NOMO-1 treated with DMSO at 0.1 percent for 48 hours (cell line): ENCODE data around the gene TTC5.
"Not testable (repeated sequence)": the region's sequence is repeated elsewhere in the genome, so short reads cannot be mapped to it uniquely, and the experiment has no call there.

Experiments
- DNase-seq: peaks from one replicate; lab custom pipeline; 2025; ENCODE audit not compliant: unreplicated experiment; lab: John Stamatoyannopoulos, UW

TTC5 gene

DNA sequence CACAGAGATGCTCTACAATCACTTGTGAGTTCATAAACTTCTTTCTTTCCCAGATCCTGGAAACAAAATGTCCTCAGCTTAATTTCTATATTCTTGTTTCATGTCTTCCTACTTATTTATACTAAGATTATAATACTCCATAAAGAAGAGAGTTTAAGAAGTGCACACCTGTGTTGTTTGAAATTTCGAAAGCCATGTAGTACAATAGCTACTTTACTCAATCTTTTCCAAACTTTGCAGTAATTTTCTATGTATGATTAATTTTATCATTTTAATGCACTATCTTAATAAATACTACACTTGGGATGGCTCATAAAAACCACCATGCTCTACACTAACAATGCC, 300 bp upstream of the TTC5 start:
- DNase-seq = no peak

DNA sequence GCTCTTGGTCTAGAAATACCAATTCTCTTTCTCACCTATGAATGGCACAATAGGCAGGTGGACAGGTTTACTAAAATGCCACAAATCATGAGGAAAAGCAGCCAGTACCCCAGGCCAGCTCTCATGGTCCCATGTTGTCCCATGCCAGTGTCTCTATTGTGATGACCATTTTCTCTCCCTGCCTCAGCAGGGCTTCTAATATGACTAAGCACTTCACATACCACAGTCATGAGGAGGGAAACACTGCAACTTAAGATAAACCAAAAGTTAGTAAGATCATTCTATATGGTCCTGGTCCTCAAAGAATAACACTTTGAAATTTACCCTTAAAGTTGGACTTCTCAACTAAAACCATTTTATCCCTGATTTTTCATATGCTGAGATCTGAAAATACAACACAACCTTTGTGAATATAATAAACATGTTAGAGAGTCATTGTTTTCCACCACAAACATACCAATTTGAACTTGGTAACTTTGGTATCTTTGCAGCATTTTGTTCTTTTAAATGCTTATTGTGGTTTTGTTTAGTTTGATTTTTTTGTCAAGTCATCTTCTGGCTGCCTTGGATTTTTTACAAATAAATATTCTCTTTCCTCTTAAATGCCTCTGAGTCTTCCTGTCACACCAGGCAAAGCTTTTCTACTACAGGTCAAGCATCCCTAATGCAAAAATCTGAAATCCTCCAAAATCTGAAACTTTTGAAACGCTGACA, 3.6 kb downstream of the TTC5 start:
- no peak for DNase-seq

DNA sequence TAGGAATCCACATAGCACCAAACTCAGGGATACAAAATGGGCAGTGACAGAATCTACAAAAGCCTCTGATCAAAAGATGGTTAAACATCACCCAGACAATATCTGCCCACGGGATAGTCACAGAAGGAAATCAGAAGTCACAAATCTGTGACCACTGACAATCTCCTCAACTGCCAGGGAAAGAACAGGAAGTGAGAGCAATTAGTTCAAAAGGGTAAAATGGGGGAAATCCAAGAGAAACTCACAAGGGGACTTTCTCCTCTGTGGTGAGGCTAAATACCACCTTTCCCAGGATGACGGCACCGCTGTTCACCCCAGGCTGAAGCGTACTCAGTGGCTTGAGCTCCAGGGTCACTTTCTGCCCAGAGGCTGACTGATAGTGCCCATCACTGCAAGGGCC, 10.7 kb downstream of the TTC5 start:
- DNase-seq = peak; percentile 82

DNA sequence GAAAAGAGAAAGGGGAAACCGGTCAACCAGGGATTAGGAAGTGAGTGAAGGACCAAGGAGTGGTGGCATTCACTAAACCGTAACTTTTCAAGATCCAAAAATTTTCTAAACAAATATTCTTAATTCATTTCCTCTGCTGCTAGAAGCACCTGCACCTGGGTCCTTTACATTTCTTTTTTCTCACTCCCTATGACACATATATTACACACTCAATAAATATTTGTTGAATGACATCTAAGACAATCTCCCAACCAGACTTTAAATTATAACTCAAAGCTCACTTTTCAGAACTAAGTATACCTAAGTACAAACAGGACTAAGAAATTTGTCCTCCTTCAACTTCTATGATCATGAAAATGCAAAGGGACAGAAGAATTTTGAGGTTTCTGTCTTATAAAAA, 11.1 kb downstream of the TTC5 start:
- DNase-seq = no peak

DNA sequence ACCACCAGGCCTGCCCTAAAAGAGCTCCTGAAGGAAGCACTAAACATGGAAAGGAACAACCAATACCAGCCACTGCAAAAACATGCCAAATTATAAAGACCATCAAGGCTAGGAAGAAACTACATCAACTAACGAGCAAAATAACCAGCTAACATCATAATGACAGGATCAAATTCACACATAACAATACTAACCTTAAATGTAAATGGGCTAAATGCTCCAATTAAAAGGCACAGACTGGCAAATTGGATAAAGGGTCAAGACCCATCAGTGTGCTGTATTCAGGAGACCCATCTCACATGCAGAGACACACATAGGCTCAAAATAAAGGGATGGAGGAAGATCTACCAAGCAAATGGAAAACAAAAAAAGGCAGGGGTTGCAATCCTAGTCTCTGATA, 23.8 kb downstream of the TTC5 start:
- DNase-seq = not testable (repeated sequence)

DNA sequence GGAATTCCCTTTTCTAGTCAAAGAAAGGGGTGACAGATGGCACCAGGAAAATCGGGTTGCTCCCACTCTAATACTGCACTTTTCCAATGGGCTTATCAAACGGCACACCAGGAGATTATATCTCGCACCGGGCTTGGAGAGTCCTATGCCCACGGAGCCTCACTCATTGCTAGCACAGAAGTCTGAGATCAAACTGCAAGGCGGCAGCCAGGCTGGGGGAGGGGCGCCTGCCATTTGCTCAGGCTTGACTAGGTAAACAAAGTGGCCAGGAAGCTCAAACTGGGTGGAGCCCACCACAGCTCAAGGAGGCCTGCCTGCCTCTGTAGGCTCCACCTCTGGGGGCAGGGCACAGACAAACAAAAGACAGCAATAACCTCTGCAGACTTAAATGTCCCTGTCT, 25.5 kb downstream of the TTC5 start:
- DNase-seq = not testable (repeated sequence)

DNA sequence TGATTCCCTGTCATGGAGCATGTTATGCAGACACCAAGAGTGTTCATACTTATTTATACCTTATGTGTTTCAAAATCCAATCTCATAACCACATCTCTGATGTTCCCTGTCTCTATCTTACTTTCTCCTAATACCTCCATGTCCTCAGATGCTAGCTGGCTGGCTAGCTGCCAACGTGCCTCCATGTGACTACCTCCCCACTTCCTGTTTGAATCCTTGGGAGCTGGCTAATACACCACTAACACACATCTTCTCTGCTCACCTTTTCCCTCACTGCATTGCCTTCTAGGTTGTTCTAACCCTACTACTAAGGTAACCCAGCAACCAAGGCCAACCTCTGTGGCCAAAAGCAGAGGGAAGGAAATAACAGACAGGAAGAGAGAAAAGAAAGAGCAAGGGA, 27.3 kb downstream of the TTC5 start:
- no peak for DNase-seq

DNA sequence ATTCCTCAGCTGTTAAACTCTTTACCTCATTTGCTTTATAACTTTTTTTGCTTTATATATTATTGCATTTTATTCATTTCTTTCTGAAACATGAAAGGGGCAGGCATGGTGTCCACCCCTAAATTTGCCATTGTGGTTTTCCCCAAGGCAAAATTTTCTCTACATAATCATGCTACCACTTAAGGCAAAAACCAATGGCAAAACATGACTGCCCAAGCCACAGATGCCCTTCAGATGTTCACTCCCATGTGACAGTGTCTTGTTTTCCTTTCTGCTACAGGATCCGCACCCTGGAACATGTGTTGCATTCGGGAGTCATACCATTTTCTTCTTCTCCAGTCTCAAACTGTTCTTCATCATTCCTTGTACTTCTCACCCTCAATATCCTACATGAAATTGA, 28.3 kb downstream of the TTC5 start:
- DNase-seq = no peak

DNA sequence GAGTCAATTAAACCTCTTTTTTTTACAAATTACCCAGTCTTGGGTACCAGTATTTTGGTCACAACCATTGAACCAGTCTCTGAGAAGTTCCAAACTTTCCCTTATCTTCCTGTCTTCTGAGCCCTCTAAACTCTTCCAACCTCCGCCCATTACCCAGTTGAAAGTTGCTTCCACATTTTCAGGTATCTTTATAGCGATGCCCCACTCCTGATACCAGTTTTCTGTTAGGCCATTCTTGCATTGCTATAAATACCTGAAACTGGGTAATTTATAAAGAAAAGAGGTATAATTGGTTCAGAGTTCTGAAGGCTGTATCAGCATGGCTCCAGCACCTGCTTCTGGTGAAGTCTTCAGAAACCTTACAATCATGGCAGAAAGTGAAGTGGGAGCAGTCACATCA, 31.7 kb downstream of the TTC5 start:
- DNase-seq = no peak

DNA sequence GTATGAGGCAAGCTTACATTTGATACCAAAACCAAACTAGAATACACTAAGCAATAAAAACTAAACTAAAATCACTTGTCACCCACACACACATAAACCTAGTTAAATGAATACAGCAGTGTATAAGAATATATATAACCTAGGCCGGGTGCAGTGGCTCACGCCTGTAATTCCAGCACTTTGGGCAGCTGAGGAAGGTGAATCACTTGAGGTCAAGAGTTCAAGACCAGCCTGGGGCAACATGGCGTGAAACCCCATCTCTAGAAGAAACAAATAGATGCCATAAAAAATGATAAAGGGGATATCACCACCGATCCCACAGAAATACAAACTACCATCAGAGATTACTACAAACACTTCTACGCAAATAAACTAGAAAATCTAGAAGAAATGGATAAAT, 41.4 kb downstream of the TTC5 start:
- DNase-seq = not testable (repeated sequence)

DNA sequence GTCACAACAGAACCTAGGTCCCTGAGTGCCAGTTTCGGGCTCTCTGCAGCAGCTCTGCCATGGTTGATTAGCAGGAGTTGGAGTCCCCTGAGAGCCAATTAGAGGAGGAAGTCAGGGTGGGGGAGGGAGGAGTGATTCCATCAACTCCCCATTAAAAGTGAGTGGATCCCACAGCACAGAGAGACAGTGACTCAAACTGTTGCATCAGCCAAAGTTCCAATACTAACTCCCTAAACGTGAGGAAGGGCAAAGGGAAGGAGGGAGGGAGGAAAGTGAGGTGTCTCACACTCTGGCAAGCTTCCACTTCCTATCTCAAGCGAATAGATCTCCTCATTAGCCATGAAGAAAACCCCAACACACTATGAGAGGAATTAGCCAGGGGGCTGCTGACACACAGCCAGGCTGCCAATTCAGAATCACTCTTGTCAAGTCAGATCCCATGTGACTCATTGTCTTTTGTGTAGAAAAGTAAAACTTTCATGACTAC, 43.1 kb downstream of the TTC5 start:
- no peak for DNase-seq

DNA sequence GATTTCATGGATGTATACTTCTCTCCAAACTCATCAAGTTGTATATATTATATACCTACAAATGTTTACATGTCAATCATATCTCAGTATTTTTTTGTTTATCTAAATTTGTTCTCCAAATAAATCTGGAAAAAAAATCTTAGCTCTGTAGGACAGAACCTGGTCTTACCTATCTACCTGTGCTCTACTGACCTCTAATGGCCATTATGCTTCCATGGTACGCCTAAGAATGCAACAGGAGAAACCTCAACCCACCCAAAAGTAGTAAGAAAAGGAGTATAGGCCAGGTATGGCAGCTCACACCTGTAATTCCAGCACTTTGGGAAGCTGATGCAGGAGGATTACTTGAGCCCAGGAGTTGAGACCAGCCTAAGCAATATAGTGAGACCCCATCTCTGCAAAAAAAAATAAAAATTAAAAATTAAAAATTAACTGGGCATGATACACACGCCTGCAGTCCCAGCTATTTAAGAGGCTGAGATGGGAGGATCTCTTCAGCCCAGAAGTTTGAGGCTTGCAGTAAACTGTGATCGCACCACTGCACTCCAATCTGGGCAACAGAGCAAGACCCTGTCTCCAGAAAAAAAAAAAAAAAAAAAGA, 58.0 kb downstream of the TTC5 start:
- DNase-seq = peak; percentile 33
